GM19240 (cell line): ENCODE results near the gene ITGA1.
"Not testable (repeated sequence)": the region's sequence is repeated elsewhere in the genome, so short reads cannot be mapped to it uniquely, and the experiment has no call there.

ENCODE experiments used
- DNase-seq: peaks from one replicate; pipeline ENCODE4 v3.0.0; 2011; ENCODE audit warnings: low spot score; ENCODE audit not compliant: insufficient read length

ITGA1 gene

DNA sequence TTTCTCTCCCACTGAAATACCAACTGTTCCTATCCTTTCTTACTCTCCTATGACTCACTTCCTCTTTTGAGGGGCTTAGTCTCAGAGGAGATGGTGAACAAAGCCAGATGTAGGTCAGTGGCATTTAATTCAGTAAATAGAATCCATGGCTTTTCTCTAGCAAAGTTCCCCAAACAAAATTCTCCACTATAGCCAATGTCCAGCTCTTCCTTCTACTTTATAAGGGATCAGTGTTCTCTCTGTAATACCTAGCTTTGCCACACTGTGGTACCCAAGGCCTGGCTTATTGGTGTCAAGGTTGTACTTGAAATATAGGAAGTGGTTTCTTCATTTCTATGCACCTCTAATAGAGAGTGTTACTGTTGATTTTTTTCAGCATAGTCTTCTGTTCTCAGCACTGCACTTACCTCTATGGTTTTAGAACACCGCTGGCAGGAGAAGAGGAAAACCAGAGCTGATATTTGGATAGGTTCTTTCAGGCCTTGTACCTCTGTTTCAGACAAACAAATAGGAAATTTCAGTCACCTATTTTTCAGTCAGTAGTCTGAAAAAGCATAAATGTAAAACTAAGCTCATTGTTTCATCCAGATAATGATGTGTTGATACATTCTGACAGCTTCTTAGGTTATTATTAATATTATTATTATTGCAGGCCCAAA is 160.8 kb downstream of the ITGA1 start:
- DNase-seq: peak; percentile 11

DNA sequence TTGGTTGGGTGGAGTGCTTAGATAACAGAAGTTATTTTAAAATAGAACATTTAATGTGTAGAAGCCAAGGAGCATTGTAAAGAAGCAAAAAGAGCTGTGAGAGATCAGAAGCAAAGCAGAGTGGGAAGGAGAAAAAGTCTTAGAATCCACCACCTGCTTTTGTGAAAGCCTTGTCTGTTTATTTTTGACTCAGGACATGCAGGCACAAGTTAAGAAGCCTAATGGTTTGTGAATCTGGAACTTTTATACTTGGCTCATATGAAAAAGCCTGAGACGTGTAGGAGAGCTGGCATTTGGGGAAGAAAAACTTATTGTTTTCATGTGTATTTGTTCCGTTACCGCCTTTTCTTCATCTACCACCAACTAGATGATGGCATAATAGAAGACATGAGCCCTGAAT is 163.0 kb downstream of the ITGA1 start:
- DNase-seq: no peak

DNA sequence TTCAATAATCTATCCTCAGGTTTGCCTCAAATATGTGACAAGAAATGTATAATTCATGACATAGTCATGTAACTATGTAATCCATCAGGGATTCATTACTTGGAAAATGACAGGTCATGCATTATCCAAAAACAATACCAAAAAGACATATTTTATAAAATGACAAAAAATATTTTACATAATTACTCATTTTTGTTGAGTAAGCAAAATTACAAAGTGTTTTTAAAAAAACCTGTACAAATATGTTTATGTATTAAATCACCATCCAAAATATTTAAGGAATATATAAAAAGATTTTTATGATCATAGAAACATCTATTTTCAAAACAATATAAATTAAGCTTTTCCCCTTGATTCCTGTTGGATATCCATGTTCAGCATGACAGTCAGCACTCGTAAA is 164.8 kb downstream of the ITGA1 start:
- no peak for DNase-seq

DNA sequence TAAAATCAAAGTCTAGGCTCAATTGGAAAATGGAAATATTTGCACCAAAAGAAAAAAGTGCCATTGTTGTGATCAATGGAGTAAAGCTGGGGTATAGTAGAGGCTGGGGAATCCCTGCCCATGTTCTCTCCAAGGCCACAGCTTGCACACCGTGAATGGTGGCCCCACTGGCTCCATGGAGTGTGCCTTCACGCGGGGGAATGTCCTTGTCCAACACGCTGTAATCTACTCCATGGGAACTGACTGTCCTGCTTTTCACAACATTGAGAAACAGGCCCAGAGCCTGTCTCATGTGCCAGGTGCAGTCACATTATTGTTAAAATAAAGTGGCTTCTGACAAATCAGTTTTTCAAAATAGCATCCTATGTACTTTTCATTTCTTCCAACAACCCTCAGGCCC is 168.3 kb downstream of the ITGA1 start:
- DNase-seq: no peak

DNA sequence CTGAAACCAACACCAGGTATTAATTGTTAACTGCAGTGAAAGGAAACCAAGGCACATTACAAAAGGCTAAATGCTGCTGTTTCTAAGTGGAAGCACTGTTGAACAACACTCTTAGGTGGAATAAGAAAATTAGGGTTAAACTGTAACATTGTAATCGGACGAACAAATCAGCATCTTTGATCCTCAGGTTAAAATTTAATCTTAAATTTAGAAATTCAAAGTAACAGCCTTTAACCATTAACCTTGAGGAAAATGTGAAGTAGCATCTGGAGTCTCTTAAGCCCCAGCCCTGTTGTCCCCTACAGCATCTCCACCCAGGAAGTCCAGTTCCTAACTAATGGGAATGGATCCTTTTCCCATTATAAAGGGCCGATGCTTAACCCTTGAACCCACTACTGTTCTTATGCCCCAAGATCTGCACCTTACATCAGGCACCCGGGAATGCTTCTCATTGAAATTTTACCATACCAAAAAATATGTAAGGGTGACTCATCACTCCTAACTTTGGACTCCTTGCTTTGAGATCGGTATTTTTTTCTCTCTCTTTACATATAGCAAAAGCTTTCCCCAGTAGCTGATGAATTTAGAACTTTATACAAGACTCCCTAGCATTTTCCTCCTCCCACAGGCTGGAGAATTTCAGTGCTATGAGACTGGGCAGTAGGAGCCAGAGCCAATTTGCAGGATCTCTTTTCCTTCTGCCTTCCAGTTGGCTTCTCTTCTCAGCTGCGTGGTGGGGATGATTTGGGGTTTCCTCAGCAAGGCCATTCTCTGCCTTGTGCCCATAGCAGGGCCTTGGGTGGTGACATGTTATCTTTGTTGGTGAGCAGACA is 169.4 kb downstream of the ITGA1 start:
- no peak for DNase-seq

DNA sequence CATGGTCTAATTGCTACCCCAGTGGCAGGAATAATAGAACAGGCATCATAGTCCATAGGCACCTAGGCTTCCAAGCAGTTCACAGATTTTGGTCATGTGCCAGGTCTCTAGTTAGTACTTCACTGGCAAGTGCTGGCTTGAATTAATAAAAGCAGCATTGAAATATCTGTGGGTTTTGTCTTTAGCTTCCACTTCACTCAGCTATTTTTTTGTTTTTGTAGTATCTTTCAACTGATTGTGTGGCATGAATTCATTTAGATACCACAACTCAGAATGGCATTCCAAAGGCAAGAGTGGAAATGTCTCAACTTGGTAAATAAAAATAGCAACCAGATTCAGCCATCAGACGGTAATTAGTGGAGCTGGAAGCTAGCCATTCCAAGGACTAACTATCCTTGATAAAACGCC is 173.6 kb downstream of the ITGA1 start:
- DNase-seq: no peak

DNA sequence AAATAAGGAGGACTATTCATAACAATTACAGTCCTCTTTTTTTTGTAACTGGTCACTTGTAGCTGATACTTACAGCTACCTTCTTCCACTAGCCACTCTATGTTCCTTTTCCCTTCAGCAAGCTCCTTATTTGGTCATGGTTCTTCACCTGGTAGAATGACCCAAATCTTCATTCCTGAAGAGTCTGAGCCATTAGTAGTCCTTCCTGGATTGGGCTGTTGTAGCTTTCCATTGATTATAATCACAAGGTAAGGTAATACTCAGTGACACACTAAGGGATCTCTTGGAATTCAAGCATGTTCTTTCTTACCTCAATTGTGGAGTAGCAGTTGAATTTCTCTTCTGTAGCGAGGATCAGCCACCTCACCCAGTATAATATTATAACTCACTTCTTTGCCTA is 175.9 kb downstream of the ITGA1 start:
- no peak for DNase-seq

DNA sequence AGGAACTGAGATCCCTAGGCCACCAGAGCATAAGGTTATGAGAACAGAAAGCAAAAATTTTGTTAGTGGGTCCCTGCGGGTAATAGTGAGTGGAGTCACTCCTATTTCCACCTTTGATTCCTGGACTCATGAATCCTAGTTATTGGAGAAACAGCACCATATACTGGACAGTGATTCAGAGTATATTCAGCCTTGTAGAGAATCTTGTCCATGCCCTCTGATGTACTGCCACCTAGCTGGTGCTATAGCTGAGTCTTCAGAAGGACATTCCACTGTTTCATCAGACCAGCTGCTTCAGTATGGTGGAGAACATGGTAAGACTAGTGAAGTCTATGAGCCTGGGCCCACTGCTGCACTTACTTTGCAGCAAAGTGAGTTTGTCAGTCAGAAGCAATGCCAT is 176.4 kb downstream of the ITGA1 start:
- DNase-seq: no peak

DNA sequence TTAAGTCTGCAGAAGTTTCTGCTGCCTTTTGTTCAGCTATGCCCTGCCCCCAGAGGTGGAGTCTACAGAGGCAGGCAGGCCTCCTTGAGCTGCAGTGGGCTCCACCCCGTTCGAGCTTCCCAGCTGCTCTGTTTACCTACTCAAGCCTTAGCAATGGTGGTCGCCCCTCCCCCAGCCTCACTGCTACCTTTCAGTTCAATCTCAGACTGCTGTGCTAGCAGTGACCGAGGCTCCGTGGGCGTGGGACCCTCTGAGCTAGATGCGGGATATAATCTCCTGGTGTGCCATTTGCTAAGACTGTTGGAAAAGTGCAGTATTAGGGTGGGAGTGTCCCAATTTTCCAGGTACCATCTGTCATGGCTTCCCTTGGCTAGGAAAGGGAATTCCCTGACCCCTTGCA is 188.4 kb downstream of the ITGA1 start:
- DNase-seq: not testable (repeated sequence)

DNA sequence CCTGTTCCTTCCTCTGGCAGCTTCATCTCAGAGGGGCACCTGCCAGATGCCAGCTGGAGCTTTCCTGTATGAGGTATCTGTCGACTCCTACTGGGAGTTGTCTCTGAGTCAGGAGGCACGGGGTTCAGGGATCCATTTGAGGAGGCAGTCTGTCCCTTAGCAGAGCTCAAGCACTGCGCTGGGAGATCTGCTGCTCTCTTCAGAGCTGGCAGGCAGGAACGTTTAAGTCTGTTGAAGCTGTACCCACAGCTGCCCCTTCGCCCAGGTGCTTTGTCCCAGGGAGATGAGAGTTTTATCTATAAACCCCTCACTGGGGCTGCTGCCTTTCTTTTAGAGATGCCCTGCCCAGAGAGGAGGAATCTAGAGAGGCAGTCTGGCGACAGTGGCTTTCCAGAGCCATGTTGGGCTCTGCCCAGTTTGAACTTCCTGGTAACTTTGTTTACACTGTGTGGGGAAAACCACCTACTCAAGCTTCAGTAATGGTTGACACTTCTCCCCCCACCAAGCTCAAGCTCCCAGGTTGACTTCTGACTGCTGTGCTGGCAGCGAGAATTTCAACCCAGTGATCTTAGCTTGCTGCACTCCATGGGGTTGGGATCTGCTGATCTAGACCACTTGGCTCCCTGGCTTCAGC is 189.7 kb downstream of the ITGA1 start:
- DNase-seq: no peak

DNA sequence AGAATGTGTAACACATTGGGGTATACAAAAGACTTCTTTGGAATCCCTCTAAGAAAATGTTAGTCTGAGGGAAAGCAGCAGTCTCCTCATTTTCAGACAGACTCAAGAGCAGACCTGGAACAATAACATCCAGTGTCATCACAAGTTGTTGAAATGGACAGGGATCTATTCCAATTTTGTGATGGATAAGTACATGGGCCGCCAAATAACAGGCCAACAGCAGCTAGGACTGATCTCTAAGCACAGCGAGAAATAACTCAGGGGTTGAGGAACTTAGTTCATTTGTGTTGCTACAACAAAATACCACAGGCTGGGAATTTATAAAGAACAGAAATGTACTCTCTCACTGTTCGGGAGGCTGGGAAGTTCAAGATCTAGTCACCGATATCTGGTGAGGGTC is 193.8 kb downstream of the ITGA1 start:
- DNase-seq: no peak

DNA sequence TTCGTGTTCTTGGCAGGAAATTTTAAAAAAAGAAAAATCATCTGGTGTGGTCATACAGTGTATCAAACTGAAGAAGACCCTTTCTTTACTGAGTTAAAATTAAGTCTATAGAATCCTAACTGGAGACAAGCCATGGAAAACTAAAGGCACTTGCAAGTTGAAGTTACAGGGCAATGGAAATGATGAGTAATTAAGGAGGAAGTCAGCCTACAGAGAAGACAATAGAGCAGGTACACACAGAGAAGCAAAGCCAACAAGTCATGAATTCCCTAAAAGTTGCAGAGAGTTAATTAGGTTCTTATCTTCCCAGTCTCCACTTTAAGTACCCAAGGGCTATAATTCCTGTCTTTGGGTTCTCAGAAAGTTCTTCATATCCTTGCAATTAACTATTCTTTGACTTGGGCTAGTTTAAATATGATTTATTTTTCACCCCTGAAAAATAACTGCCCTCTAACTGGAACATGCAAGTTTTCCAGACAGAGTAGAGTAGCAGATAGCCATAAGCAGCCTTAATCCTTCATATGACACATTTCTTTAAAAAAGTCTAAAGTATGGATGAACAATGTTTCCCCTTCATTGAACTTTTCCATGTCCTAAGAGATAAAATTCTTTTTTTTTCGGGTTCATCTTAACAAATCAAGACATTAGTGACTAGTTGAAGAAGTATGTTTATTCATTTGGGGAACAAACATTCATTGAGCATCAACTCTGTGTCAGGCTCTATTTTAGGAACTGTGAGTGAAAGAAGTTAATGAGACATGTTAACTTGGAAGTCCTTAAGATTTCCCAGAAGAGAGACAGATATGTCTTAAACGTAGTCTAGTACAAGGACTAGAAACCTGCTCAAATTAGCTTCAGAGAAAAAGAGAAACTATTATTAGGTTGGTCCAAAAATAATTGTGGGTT is 196.3 kb downstream of the ITGA1 start:
- no peak for DNase-seq

DNA sequence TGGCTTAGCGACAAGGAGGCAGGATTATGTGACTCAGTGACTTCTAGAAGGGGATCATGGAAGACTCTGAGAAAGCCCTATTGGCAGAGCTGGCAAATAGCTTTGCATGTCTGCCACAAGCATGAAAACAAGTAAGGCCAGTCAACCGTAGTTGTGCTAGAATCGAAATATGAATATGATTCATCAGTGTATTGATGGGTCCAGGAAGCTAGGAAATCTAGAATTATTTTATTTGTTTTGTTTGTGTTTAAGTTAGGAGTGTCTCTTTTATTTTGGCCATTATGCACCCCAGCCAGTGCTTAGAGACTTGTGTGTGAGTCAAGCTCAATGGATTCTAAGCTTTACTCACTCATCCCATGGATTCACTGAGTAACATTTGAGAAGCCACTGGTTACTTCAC is 197.6 kb downstream of the ITGA1 start:
- DNase-seq: no peak

DNA sequence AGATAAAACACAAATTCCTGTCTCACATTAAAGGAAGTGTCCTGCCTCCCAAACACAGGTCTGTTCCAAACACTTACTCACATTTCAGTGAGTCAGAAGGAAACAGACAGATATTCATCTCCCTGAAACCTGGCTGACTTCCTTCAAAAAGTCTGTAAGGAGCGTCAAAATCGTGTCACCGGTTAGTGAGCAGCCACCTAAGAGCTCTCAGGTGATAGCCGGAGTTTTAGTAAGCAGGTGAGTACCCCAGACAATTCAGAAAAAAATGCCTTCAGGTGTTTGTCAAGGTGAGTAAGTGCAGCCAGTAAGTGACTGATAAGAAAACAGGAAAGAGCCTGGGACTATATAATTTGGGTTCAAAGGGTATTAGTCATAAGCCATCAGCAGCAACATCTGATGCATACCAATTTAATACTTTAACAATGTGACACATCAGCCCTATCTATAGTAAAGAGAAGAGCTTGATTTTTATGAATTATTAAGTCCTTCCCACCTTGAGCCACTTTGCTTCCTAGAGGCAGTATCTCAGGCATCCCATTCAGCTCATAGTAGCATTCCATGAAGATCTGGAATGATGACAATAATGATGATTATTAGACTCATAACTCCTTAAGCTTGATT is 200.1 kb downstream of the ITGA1 start:
- no peak for DNase-seq

DNA sequence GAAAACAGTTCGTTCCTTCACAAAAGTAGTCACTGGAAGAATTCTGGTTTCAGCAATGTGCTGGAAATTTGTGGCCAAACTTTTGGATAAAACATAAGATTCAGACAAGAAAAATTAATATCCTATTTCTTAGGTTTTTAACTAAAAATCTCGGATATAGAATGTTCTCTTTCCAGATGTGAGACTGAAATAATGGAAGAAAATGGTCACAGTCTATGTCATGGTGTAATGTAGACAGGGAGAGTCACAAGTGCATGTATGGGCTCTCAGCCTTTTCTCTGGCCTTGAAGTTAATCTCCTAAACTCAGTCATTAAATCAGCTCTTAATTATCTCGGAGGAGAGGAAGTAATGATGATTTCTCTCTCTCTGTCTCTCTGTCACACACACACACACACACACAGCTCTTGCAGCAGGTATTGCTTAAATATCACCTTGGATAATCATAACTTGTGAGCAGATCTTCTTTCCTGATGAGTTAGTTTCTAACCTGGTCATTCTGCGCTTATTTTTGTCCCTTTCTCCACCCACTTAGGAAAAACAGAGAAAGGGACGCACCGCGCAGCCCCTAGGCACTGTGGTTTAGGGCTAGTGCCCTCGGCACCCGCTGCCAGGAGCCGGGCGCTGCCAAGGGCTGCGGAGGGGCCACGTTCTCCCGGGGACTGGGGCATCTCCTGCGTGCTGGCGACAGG is 200.8 kb downstream of the ITGA1 start:
- DNase-seq: no peak

DNA sequence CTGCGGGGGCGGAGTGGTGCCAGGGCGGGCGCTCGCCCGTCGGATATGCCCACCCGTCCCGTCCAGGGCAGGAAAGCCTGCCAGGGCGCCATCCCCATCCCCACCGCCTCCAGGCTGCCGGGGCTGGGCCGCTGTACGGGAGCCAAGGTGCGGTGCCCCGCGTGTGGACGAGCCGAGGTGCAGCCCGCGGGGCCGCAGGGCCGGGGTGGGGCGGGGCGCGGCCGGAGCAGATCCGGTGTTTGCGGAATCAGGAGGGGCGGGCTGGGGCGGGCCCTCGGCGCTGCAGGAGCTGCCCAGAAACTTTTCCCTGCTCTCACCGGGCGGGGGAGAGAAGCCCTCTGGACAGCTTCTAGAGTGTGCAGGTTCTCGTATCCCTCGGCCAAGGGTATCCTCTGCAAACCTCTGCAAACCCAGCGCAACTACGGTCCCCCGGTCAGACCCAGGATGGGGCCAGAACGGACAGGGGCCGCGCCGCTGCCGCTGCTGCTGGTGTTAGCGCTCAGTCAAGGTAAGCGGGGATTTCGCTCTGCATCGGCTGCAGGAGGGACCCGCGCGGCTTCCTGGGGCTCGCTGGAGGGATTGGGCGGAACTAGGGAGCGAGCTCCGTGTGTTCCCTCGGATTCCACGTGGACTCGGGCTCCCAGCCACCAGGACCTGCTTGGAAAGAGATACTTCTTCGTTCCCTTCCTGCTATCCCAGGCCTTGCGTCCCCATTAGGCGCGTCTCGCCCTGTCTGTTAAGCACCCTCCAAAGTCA is 201.5 kb downstream of the ITGA1 start, which contains the start of gene ITGA2:
Gene ITGA2 (plus strand): TSS at position 328 of the 756 bp plus-strand sequence. CDS start 117 bp downstream, at position 445.
- no peak for DNase-seq

DNA sequence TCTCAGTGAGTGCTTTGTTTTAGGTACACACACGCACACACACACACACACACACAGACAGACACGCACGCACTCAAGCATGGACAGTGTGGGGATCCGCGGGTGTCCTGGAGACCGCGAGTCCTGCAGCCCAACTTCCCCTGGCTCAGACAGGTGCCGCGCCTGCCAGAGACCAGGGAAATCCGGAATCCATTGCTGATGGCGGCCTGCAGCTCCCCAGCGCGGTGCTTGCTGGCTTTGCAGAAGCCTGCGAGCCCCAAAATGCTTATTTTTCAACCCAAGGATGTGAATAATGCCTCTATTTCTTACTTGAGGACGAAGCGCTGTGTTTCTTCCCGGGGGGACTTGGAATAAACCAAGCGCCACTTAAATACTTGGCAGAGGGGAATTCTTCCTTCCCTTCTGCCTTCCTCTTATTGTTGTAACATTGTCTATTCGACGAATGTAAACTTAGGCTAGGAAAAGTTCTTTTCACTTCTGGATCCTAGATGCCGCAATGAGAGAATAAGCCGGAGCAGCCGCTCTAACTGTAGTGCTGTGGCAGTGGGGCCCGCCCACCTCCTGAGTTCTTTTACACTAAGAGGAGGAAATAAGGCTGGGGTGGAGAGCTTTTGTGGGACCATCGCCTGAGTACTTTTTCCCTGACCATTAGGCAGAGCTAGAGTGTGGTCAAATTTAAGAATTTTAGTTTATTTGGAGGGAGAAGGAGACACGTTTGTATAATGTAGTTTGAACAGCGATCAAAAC is 202.2 kb downstream of the ITGA1 start:
- no peak for DNase-seq

DNA sequence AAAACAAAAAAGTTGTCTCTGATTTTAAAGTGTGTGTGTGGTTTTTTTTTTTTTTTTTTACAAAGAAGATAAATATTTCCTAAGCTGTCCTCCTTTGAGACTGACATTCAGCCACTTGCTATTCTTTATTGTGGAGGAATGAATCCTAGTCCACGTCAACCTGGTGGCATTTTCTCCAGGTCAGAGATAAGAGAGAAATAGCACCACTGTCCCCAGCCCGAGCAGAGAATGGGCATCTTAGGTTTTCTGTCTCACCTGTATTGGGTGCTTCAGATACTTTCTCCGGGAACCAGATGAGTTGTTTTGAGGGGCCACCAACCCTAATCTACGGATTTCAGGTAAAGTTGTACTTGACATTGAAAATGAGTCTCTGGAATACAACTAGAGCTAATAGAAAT is 202.8 kb downstream of the ITGA1 start:
- DNase-seq: no peak

DNA sequence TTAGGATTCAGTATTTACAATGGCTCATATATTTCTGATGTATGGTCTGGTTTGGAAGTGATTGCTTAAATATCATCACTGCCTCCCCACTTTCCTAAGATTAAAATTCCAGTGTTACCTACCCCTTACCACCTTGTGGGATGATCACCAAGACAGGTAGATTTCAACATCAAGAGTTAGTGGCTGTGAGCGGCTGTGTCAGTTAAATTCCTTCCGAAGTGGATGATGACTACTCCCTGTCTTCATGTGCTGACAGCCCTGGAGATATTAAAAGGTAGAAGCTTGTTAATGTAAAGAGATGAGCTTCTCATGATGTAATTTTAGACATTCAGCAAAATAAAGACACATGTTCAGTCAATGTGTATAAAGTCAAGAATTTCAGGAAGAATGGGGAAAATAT is 205.7 kb downstream of the ITGA1 start:
- no peak for DNase-seq
